ENCODE measurements around the gene MUC3A. TPM values are rescaled to one million over a fixed set of nuclear protein-coding genes. Genes with fewer than 3 reads are reported as not detected.
"Not testable (repeated sequence)": the region's sequence is repeated elsewhere in the genome, so short reads cannot be mapped to it uniquely, and the experiment has no call there.

MUC3A gene
- total RNA-seq, 6 experiments from 2014 or later: 3.2 to 12.8 (median 8.9) TPM

DNA sequence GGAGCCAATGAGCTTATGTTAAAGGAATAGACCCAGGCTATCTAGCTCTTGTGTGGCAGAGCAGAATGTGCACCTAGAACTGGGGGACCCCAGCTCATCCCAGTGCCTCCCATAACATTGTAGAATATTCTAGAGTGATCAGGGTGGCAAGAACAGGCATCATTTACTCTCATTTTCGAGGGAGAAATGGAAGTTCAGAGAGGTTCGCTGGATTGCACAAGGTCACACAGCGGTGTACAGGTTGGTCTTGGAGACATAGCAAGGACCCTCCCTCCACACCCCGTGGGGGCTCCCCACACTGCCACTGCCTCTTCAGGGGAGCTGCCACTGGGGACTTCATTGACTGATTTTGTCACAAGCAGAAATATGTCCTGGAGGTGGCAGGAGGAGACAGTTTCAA is 29.0 kb downstream of the MUC3A start:
- no peak for TF ChIP-seq POLR2A (IDR thresholded peaks at IDR 0.05)
- TF ChIP-seq, protein P1, sequence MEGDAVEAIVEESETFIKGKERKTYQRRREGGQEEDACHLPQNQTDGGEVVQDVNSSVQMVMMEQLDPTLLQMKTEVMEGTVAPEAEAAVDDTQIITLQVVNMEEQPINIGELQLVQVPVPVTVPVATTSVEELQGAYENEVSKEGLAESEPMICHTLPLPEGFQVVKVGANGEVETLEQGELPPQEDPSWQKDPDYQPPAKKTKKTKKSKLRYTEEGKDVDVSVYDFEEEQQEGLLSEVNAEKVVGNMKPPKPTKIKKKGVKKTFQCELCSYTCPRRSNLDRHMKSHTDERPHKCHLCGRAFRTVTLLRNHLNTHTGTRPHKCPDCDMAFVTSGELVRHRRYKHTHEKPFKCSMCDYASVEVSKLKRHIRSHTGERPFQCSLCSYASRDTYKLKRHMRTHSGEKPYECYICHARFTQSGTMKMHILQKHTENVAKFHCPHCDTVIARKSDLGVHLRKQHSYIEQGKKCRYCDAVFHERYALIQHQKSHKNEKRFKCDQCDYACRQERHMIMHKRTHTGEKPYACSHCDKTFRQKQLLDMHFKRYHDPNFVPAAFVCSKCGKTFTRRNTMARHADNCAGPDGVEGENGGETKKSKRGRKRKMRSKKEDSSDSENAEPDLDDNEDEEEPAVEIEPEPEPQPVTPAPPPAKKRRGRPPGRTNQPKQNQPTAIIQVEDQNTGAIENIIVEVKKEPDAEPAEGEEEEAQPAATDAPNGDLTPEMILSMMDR (IDR thresholded peaks at IDR 0.05): no peak
- no peaks in the 10 kb centered on the region for H3K27me3 ChIP-seq
- no CpG with 5 or more reads among the region's 4 CpGs for WGBS (ENCODE audit: insufficient coverage, low coverage, low lambda C conversion rate, missing lambda C conversion rate)
- DNase-seq: no peak
- no peak overlapping the region for H3K27ac ChIP-seq
- no peaks in the 10 kb centered on the region for H3K4me1 ChIP-seq
- intact Hi-C loops (cut with DNase I): no loop called here
- no peaks in the 10 kb centered on the region for H3K36me3 ChIP-seq
- H3K9me3 ChIP-seq: no peaks in the 10 kb centered on the region
- no peak for ATAC-seq
- H3K4me3 ChIP-seq: no peak overlapping the region

DNA sequence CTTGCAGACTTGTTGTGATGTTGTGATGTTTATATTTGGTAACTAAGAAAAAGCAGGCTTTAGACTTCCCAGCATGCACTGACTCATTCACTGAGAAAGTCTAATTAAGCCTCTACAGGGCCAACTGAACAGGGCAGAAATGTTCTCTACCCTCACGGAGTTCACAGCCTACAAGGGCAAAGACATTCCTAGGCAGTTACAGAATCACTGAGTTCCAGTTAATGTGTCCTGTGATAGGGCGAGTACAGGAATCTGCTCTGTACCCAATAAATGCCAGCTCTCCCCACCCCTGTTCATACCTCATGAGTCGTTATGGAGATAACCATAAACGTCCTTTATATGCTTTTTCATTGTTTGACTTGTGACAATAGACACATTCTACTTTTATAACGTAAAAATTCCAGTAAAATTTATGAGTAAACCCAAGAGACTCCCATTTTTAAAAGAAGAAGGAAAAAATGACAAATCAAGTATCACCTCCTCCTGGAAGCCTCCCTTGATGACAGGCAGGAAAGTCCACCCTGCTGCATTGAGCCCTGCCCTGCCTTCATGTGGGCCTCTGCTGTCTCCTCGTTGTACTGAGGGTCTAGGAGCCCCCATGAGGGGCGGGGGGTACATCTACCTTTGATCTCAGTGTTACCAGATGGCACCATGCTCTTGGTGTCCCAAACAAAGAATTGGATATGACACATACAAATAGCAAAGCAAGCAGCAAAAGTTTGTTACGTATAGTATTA is 34.3 kb downstream of the MUC3A start:
- Histone ChIP-seq H3K27me3 (no peaks in the 10 kb centered on the region), H3K9me3 (no peaks in the 10 kb centered on the region), H3K36me3 (no peaks in the 10 kb centered on the region), H3K27ac (no peak overlapping the region), H3K4me1 (no peaks in the 10 kb centered on the region), H3K4me3 (no peak overlapping the region)
- 46% methylated on average over 8 of the region's 8 CpGs for WGBS (ENCODE audit: insufficient coverage, low coverage, low lambda C conversion rate, missing lambda C conversion rate)
- ATAC-seq (no peak), DNase-seq (no peak)
- intact Hi-C loops (cut with DNase I): no loop called here
- TF ChIP-seq, protein P1 (IDR thresholded peaks at IDR 0.05): no peak
- no peak for TF ChIP-seq POLR2A (IDR thresholded peaks at IDR 0.05)

DNA sequence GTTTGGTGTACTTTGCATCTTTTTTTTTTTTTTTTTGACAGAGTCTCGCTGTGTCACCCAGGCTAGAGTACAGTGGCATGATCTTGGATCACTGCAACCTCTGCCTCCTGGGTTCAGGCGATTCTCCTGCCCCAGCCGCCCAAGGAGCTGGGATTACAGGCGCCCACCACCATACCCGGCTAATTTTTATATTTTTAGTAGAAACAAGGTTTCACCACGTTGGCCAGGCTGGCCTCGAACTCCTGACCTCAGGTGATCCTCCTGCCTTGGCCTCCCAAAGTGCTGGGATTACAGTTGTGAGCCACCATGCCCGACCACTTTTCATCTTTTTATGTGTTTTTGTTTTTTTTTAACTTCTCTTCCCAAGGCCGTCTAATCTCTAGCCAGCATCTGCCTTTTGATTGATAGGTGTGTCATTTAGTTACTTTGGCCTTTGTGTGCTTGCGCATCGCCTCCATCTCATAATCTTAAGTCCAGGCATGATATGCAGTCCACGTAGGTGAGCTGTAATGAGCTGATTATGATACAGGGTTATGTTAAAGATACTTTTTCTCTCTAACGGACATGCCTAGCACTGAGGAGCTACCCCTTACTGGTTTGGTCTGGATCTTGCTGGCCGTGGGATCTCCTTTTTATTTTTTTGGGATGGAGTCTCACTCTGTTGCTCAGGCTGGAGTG is 35.0 kb downstream of the MUC3A start:
- ATAC-seq; H3K4me3 ChIP-seq; intact Hi-C loops (cut with DNase I); H3K9me3 ChIP-seq; H3K27me3 ChIP-seq; H3K27ac ChIP-seq; H3K36me3 ChIP-seq; DNase-seq; H3K4me1 ChIP-seq: not testable (repeated sequence)
- 67% methylated on average over 8 of the region's 14 CpGs for WGBS (ENCODE audit: insufficient coverage, low coverage, low lambda C conversion rate, missing lambda C conversion rate)

DNA sequence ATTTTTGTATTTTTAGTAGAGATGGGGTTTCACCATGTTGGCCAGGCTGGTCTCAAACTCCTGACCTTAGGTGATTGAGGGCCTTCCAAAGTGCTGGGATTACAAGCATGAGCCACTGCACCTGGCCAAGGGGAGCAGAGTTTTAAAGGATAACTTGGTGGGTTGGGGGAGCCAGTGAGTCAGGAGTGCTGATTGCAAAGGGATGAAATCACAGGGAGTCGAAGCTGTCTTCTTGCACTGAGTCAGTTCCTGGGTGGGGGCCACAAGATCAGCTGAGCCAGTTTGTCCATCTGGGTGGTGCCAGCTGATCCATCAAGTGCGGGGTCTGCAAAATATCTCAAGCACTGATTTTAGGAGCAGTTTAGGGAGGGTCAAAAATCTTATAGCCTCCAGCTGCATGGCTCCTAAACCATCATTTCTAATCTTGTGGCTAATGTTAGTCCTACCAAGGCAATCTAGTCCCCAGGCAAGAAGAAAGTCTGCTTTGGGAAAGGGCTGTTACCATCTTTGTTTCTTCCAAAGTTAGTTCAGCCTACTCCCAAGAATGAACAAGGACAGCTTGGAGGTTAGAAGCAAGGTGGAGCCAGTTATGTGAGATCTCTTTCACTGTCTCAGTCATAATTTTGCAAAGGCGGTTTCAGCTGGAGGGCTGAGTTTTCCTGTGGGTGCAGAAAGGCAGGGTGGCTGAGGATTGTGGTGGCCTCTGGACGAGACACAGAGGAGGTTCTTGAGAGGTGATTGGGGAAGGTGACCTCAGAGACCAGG is 35.9 kb downstream of the MUC3A start:
- intact Hi-C loops (cut with DNase I); DNase-seq; H3K36me3 ChIP-seq; H3K9me3 ChIP-seq; H3K4me1 ChIP-seq; ATAC-seq; H3K4me3 ChIP-seq; H3K27ac ChIP-seq; H3K27me3 ChIP-seq: not testable (repeated sequence)
- WGBS (ENCODE audit: insufficient coverage, low coverage, low lambda C conversion rate, missing lambda C conversion rate): 83% methylated on average over 2 of the region's 4 CpGs

DNA sequence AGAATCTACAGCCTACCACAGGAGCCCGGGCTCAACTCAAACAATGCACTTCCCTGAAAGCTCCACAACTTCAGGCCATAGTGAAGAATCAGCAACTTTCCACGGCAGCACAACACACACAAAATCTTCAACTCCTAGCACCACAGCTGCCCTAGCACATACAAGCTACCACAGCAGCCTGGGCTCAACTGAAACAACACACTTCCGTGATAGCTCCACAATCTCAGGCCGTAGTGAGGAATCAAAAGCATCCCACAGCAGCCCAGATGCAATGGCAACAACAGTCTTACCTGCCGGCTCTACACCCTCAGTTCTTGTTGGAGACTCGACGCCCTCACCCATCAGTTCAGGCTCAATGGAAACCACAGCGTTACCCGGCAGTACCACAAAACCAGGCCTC is 42.3 kb downstream of the MUC3A start:
- no peak for TF ChIP-seq POLR2A (IDR thresholded peaks at IDR 0.05)
- TF ChIP-seq, protein P1 (IDR thresholded peaks at IDR 0.05): no peak
- no peaks in the 10 kb centered on the region for H3K27me3 ChIP-seq
- H3K4me1 ChIP-seq: no peaks in the 10 kb centered on the region
- intact Hi-C loops (cut with DNase I): no loop called here
- 85% methylated on average over 8 of the region's 9 CpGs for WGBS (ENCODE audit: insufficient coverage, low coverage, low lambda C conversion rate, missing lambda C conversion rate)
- DNase-seq: no peak
- H3K4me3 ChIP-seq: no peak overlapping the region
- no peak overlapping the region for H3K27ac ChIP-seq
- no peak for ATAC-seq
- no peaks in the 10 kb centered on the region for H3K36me3 ChIP-seq
- H3K9me3 ChIP-seq: no peaks in the 10 kb centered on the region

DNA sequence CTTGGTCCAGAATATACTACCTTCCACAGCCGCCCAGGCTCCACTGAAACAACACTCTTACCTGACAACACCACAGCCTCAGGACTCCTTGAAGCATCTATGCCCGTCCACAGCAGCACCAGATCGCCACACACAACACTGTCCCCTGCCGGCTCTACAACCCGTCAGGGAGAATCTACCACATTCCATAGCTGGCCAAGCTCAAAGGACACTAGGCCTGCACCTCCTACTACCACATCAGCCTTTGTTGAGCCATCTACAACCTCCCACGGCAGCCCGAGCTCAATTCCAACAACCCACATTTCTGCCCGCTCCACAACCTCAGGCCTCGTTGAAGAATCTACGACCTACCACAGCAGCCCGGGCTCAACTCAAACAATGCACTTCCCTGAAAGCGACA is 42.9 kb downstream of the MUC3A start:
- H3K27me3 ChIP-seq, DNase-seq: not testable (repeated sequence)

DNA sequence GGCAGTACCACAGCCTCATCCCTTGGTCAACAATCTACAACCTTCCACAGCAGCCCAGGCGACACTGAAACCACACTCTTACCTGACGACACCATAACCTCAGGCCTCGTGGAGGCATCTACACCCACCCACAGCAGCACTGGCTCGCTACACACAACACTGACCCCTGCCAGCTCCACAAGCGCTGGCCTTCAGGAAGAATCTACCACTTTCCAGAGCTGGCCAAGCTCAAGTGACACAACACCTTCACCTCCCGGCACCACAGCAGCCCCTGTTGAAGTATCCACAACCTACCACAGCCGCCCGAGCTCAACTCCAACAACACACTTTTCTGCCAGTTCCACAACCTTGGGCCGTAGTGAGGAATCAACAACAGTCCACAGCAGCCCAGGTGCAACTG is 45.3 kb downstream of the MUC3A start:
- H3K36me3 ChIP-seq; H3K27ac ChIP-seq; H3K9me3 ChIP-seq; H3K4me3 ChIP-seq; intact Hi-C loops (cut with DNase I); H3K4me1 ChIP-seq; DNase-seq; H3K27me3 ChIP-seq: not testable (repeated sequence)
- WGBS (ENCODE audit: insufficient coverage, low coverage, low lambda C conversion rate, missing lambda C conversion rate): no CpG with 5 or more reads among the region's 9 CpGs
- ATAC-seq: peak in 3 of 4 donors; percentile 11 to 54 (median 37)

More for the DNA sequence above, 42.9 kb downstream of the MUC3A start:
- H3K4me1 ChIP-seq; H3K9me3 ChIP-seq; H3K4me3 ChIP-seq; H3K36me3 ChIP-seq; intact Hi-C loops (cut with DNase I); ATAC-seq; H3K27ac ChIP-seq: not testable (repeated sequence)
- 88% methylated on average over 11 of the region's 12 CpGs for WGBS (ENCODE audit: insufficient coverage, low coverage, low lambda C conversion rate, missing lambda C conversion rate)

DNA sequence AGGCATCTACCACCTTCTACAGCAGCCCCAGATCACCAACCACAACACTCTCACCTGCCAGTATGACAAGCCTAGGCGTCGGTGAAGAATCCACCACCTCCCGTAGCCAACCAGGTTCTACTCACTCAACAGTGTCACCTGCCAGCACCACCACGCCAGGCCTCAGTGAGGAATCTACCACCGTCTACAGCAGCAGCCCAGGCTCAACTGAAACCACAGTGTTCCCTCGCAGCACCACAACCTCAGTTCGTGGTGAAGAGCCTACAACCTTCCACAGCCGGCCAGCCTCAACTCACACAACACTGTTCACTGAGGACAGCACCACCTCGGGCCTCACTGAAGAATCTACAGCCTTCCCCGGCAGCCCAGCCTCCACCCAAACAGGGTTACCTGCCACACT is 49.2 kb downstream of the MUC3A start:
- H3K36me3 ChIP-seq; H3K4me3 ChIP-seq; DNase-seq; H3K27me3 ChIP-seq; H3K4me1 ChIP-seq; H3K9me3 ChIP-seq; intact Hi-C loops (cut with DNase I); H3K27ac ChIP-seq; ATAC-seq: not testable (repeated sequence)
- whole genome bisulfite sequencing (ENCODE audit: insufficient coverage, low coverage, low lambda C conversion rate, missing lambda C conversion rate): 90% methylated on average over 5 of the region's 10 CpGs

Data from right lobe of liver (tissue), 6 donors.